ENCODE measurements around the gene CDRT4. TPM values are rescaled to one million over a fixed set of nuclear protein-coding genes. Genes with fewer than 3 reads are reported as not detected.

Gene CDRT4
- total and polyA plus RNA-seq, 10 of the 15 experiments (the other 5 are each of a cell fraction or from before 2014, with no cell fraction given) = 0.11 to 1.3 (median 0.51) TPM; not detected in 3

- Histone ChIP-seq H2AFZ (ENCODE audit: control insufficient read depth, low read depth, low read length) (no peak overlapping the region), H3K9ac (ENCODE audit: control insufficient read depth, insufficient read depth, low read length) (no peak overlapping the region), H3K4me3 (no peak overlapping the region), H3K27ac (ENCODE audit: control insufficient read depth, insufficient read depth) (no peak overlapping the region), H3K36me3 (ENCODE audit: control insufficient read depth in 2 of 2, insufficient read depth in 2 of 2, low read length in 1 of 2) (no peaks in the 10 kb centered on the region), H3K79me2 (ENCODE audit: control insufficient read depth, insufficient read depth, low read length) (no peaks in the 10 kb centered on the region), H3K4me1 (ENCODE audit: control insufficient read depth, insufficient read depth, low read length) (no peaks in the 10 kb centered on the region), H4K20me1 (ENCODE audit: control insufficient read depth, insufficient read depth) (no peaks in the 10 kb centered on the region), H3K9me3 (replicated peaks; ENCODE audit: control insufficient read depth, insufficient read depth, low read length) (no peaks in the 10 kb centered on the region), H3K27me3 (replicated peaks in 1 of 2; ENCODE audit: control insufficient read depth in 2 of 2, insufficient read depth in 2 of 2, low read length in 1 of 2) (no peaks in the 10 kb centered on the region), H3K4me2 (ENCODE audit: control insufficient read depth, insufficient read depth) (no peak overlapping the region)
- BruUV-seq (replicated peaks) = no TSS peak
- ChIA-PET SMC1A (ENCODE audit: uncharacterized antibody, unreplicated experiment) (no interaction called here), RAD21 (ENCODE audit: unreplicated experiment) (no interaction called here), POLR2A (no interaction called here), CTCF (no interaction called here)
- in situ Hi-C loops (cut with MboI) = no loop called here
- DNase-seq (ENCODE audit: low read depth, low spot score) (no peak), ATAC-seq (no peak), FAIRE-seq (no peak)
- intact Hi-C loops (cut with micrococcal nuclease; ENCODE audit: unreplicated experiment) = no loop called here
- TF ChIP-seq SRF (IDR thresholded peaks at IDR 0.05; ENCODE audit: low read depth in 2 of 2, low read length in 2 of 2) = no peak
- no peak for TF ChIP-seq RUNX3 (IDR thresholded peaks at IDR 0.05; ENCODE audit: low read length)
- TF ChIP-seq CBFB (IDR thresholded peaks at IDR 0.05; ENCODE audit: low read depth) = no peak
- TF ChIP-seq ATF7 (IDR thresholded peaks at IDR 0.05; ENCODE audit: low read depth) = no peak
- TF ChIP-seq BMI1 (IDR thresholded peaks at IDR 0.05; ENCODE audit: borderline replicate concordance) = no peak
- TF ChIP-seq EP300 (IDR thresholded peaks at IDR 0.05; ENCODE audit: borderline replicate concordance in 1 of 2, control insufficient read depth in 1 of 2, low read depth in 2 of 2, low read length in 2 of 2) = no peak
- no peak for TF ChIP-seq EZH2 (IDR thresholded peaks at IDR 0.05; ENCODE audit: borderline replicate concordance, control insufficient read depth, low read depth, low read length)
- TF ChIP-seq LARP7 (IDR thresholded peaks at IDR 0.05) = no peak
- 20% methylated on average over 3 of the region's 3 CpGs for WGBS (ENCODE audit: insufficient coverage, insufficient replicate concordance, low lambda C conversion rate, missing lambda C conversion rate)
Measured at GRCh38 chr17:15408803-15409202, 58.6 kb downstream of the CDRT4 start.

GRCh38 chr17:15406081-15406480, 61.3 kb downstream of the CDRT4 start:
- Histone ChIP-seq H3K36me3 (ENCODE audit: control insufficient read depth in 2 of 2, insufficient read depth in 2 of 2, low read length in 1 of 2) (no peaks in the 10 kb centered on the region), H4K20me1 (ENCODE audit: control insufficient read depth, insufficient read depth) (no peaks in the 10 kb centered on the region), H2AFZ (ENCODE audit: control insufficient read depth, low read depth, low read length) (no peak overlapping the region), H3K27me3 (replicated peaks in 1 of 2; ENCODE audit: control insufficient read depth in 2 of 2, insufficient read depth in 2 of 2, low read length in 1 of 2) (no peaks in the 10 kb centered on the region), H3K4me3 (no peak overlapping the region), H3K4me1 (ENCODE audit: control insufficient read depth, insufficient read depth, low read length) (no peaks in the 10 kb centered on the region), H3K9ac (ENCODE audit: control insufficient read depth, insufficient read depth, low read length) (no peak overlapping the region), H3K27ac (ENCODE audit: control insufficient read depth, insufficient read depth) (no peak overlapping the region), H3K79me2 (ENCODE audit: control insufficient read depth, insufficient read depth, low read length) (no peaks in the 10 kb centered on the region), H3K4me2 (ENCODE audit: control insufficient read depth, insufficient read depth) (no peak overlapping the region), H3K9me3 (replicated peaks; ENCODE audit: control insufficient read depth, insufficient read depth, low read length) (no peaks in the 10 kb centered on the region)
- RAD21 ChIA-PET (ENCODE audit: unreplicated experiment) = no interaction called here
- WGBS (ENCODE audit: insufficient coverage, insufficient replicate concordance, low lambda C conversion rate, missing lambda C conversion rate) = 24% methylated on average over 5 of the region's 5 CpGs
- no peak for ATAC-seq
- POLR2A ChIA-PET = no interaction called here
- intact Hi-C loops (cut with micrococcal nuclease; ENCODE audit: unreplicated experiment) = no loop called here
- BruUV-seq (replicated peaks) = no TSS peak
- no peak for DNase-seq (ENCODE audit: low read depth, low spot score)
- FAIRE-seq = no peak
- SMC1A ChIA-PET (ENCODE audit: uncharacterized antibody, unreplicated experiment) = no interaction called here
- CTCF ChIA-PET = no interaction called here
- in situ Hi-C loops (cut with MboI) = no loop called here
- no peak for TF ChIP-seq RBBP5 (conservative IDR thresholded peaks at IDR 0.05)
- no peak for TF ChIP-seq KDM1A (IDR thresholded peaks at IDR 0.05; ENCODE audit: borderline replicate concordance)
- no peak for TF ChIP-seq SKIL (IDR thresholded peaks at IDR 0.05; ENCODE audit: low read depth, poor library complexity, severe bottlenecking)
- TF ChIP-seq RELA (IDR thresholded peaks at IDR 0.05; ENCODE audit: borderline replicate concordance, partially characterized antibody) = no peak
- TF ChIP-seq MTA3 (IDR thresholded peaks at IDR 0.05; ENCODE audit: borderline replicate concordance, low read length) = no peak
- no peak for TF ChIP-seq MYB (IDR thresholded peaks at IDR 0.05; ENCODE audit: borderline replicate concordance, low read depth, low read length)
- TF ChIP-seq JUND (IDR thresholded peaks at IDR 0.05; ENCODE audit: low read depth, low read length) = no peak
- no peak for TF ChIP-seq EP300 (IDR thresholded peaks at IDR 0.05; ENCODE audit: borderline replicate concordance in 1 of 2, control insufficient read depth in 1 of 2, low read depth in 2 of 2, low read length in 2 of 2)
- TF ChIP-seq CREB1 (IDR thresholded peaks at IDR 0.05; ENCODE audit: low read depth) = no peak
- no peak for TF ChIP-seq SIN3A (IDR thresholded peaks at IDR 0.05; ENCODE audit: low read depth, low read length)
